Body of pancreas (tissue), 4 donors: Measurements from ENCODE around the gene PRDM16. TPM values are rescaled to one million over a fixed set of nuclear protein-coding genes. Genes with fewer than 3 reads are reported as not detected.
"Not testable (repeated sequence)": the region's sequence is repeated elsewhere in the genome, so short reads cannot be mapped to it uniquely, and the experiment has no call there.

Experiments
- ATAC-seq: fragments of 150-250 bp; one replicate; pipeline ENCODE4 v1.9.1; 2016
- DNase-seq, 4 donors: peaks; one replicate each; pipeline ENCODE4 v3.0.0-alpha.2; 2019
- H3K27ac ChIP-seq, 4 donors: fragments of 200-600 bp; sonication (generic); 1 replicate in 3 of 4; 2 replicates in 1 of 4; pipeline versions ENCODE4 v1.5.1 to v1.6.1; 2016 to 2019; ENCODE audit warnings: mild to moderate bottlenecking in 1 of 4, mixed read lengths in 1 of 4, moderate library complexity in 1 of 4
- H3K27me3 ChIP-seq, 2 donors: fragments of 200-600 bp; sonication (generic); one replicate each; pipeline ENCODE4 v1.6.0; 2016; ENCODE audit warnings: mild to moderate bottlenecking in 1 of 2
- H3K36me3 ChIP-seq, 2 donors: fragments of 200-600 bp; sonication (generic); replicated peaks in 1 of 2; 2 replicates each; pipeline ENCODE4 v1.5.1; 2016; ENCODE audit warnings: low read depth in 2 of 2; ENCODE audit not compliant: insufficient read depth in 1 of 2
- H3K4me1 ChIP-seq: fragments of 200-600 bp; sonication (generic); one replicate; pipeline ENCODE4 v1.6.0; 2016
- H3K4me3 ChIP-seq, 2 donors: fragments of 200-600 bp; sonication (generic); 1 replicate in 1 of 2; 2 replicates in 1 of 2; pipeline ENCODE4 v1.5.1; 2016 to 2019
- H3K9me3 ChIP-seq, 3 donors: fragments of 200-600 bp; sonication (generic); 1 replicate in 2 of 3; 2 replicates in 1 of 3; pipeline ENCODE4 v1.5.1; 2016
- CTCF ChIP-seq, 7 experiments: fragments of 450-650 bp in 4 of 7; fragments of 200-600 bp in 3 of 7; sonication (generic) in 3 of 7; IDR thresholded peaks; one replicate each; pipeline ENCODE4 v1.5.1; 2016 to 2019; ENCODE audit warnings: antibody characterized with exemption in 7 of 7
- POLR2A ChIP-seq, 3 donors: fragments of 450-650 bp; IDR thresholded peaks; one replicate each; pipeline ENCODE4 v1.6.1; 2016; ENCODE audit warnings: antibody characterized with exemption in 3 of 3, mild to moderate bottlenecking in 2 of 3
- WGBS, 2 donors: methylation state at CpG; one replicate each; pipeline ENCODE4 v1.1.5; 2017; 5-methylcytosine and 5-hydroxymethylcytosine counted together
- intact Hi-C: fragments of 100-400 bp; cut with DNase I; formaldehyde crosslinking; loops from one replicate; pipeline ENCODE4 v1.15.1; 2023
- total RNA-seq, 2 donors: library from RNA; depleted of rRNA; stranded (reverse); fragments of >200 nt; gene quantifications; one replicate each; pipeline ENCODE4 v1.1.0, GENCODE V29; 2016

Gene PRDM16
- total RNA-seq, 2 donors from 2014 or later: 15.2 to 16.6 TPM

DNA sequence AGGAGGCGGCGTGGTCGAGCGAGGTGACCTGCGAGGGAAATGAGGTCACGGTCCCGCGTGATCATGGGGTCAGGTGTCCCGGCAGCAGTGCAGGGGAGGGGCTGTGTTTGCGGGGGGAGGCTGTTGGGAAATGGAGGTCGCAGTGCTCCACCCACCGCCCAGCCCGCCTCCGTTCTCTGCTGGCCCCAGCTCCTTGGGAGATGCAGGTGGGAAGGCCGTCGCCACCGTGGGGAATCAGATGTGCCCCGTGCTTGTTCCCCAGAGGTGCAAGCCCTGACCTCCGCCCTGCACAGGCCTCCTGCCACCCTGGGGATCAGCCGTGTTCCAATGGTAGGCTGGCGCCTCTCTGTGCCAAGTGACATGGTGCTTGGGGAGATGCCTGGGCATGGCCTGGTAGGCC is 95.7 kb downstream of the PRDM16 start:
- Histone ChIP-seq H3K9me3 (no peaks in the 10 kb centered on the region), H3K4me1 (peaks cover 35% of the 10 kb centered on the region), H3K27ac (peak overlapping the region; percentile 83 to 90 (median 86)), H3K4me3 (no peak overlapping the region), H3K27me3 (no peaks in the 10 kb centered on the region), H3K36me3 (no peaks in the 10 kb centered on the region)
- DNase-seq: no peak
- 91 to 96% methylated on average over 21 of the region's 21 CpGs for WGBS, 2 donors
- no peak for ATAC-seq
- intact Hi-C loops: no loop called here
- no peak for TF ChIP-seq CTCF (IDR thresholded peaks at IDR 0.05)
- TF ChIP-seq POLR2A (IDR thresholded peaks at IDR 0.05): no peak

GRCh38 chr1:3165189-3165588 is 96.2 kb downstream of the PRDM16 start:
- peak overlapping the region; percentile 83 to 90 (median 86) for H3K27ac ChIP-seq
- H3K4me3 ChIP-seq, H3K36me3 ChIP-seq, intact Hi-C loops, H3K9me3 ChIP-seq, H3K27me3 ChIP-seq: not testable (repeated sequence)
- ATAC-seq (peak; percentile 33), DNase-seq (peak; percentile 47 to 81 (median 67))
- H3K4me1 ChIP-seq: peaks cover 41% of the 10 kb centered on the region
- WGBS, 2 donors: 43% methylated on average over 1 of the region's 1 CpG; no CpG with 5 or more reads in 1 of the 2 donors

- no peak overlapping the region for H3K4me3 ChIP-seq
- no peaks in the 10 kb centered on the region for H3K27me3 ChIP-seq
- H3K27ac ChIP-seq: peak overlapping the region; percentile 83 to 90 (median 86)
- H3K9me3 ChIP-seq: no peaks in the 10 kb centered on the region
- H3K4me1 ChIP-seq: peaks cover 52% of the 10 kb centered on the region
- TF ChIP-seq POLR2A (IDR thresholded peaks at IDR 0.05) (no peak), CTCF (IDR thresholded peaks at IDR 0.05) (no peak)
- no peaks in the 10 kb centered on the region for H3K36me3 ChIP-seq
- ATAC-seq (no peak), DNase-seq (no peak)
- 89 to 93% methylated on average over 11 to 32 of the region's 32 CpGs for WGBS, 2 donors
- intact Hi-C loops: no loop called here
Observed at GRCh38 chr1:3166206-3166918, 97.4 kb downstream of the PRDM16 start.

DNA sequence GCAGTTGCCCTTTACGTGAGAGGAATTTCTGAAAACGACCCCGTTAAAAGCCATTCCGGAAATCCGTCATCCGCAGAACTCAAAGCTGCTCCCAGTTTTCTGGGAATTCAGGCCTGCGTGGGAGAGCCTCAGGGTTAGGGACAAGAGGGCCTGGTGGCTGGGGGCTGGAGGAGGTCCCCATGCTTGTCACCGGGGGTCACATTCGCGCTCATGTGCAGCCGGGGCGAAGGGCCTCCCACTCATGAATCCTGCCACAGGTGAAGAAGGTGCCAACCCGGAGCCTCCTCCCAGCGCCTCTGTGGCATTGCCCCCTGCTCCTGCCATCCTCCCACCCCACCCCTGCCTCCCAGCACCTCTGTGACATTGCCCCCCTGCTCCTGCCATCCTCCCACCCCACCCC is 98.3 kb downstream of the PRDM16 start:
- no peak overlapping the region for H3K4me3 ChIP-seq
- H3K9me3 ChIP-seq: no peaks in the 10 kb centered on the region
- DNase-seq (no peak), ATAC-seq (no peak)
- no peak overlapping the region for H3K27ac ChIP-seq
- H3K27me3 ChIP-seq: no peaks in the 10 kb centered on the region
- H3K36me3 ChIP-seq: no peaks in the 10 kb centered on the region
- 88 to 96% methylated on average over 13 to 14 of the region's 14 CpGs for WGBS, 2 donors
- intact Hi-C loops: no loop called here
- TF ChIP-seq POLR2A (IDR thresholded peaks at IDR 0.05) (no peak), CTCF (IDR thresholded peaks at IDR 0.05) (no peak)
- peaks cover 61% of the 10 kb centered on the region for H3K4me1 ChIP-seq

- Histone ChIP-seq H3K4me1 (peaks cover 76% of the 10 kb centered on the region), H3K27me3 (no peaks in the 10 kb centered on the region), H3K4me3 (no peak overlapping the region), H3K36me3 (no peaks in the 10 kb centered on the region), H3K9me3 (no peaks in the 10 kb centered on the region), H3K27ac (peak overlapping the region; percentile 64 to 97 (median 93))
- peak; percentile 71 to 85 (median 84) for DNase-seq
- TF ChIP-seq POLR2A (IDR thresholded peaks at IDR 0.05) (peak in 2 of 3 donors; percentile 10 to 25), CTCF (IDR thresholded peaks at IDR 0.05) (no peak)
- peak; percentile 39 for ATAC-seq
- intact Hi-C loops: no loop called here
- 17 to 26% methylated on average over 7 to 8 of the region's 8 CpGs for WGBS, 2 donors
Observed at GRCh38 chr1:3168678-3169077, 99.7 kb downstream of the PRDM16 start.
